Left ventricle myocardium inferior (tissue), 1 donor: Measurements from ENCODE around the gene CELF2. TPM values are rescaled to one million over a fixed set of nuclear protein-coding genes. Genes with fewer than 3 reads are reported as not detected.

Experiments used
- DNase-seq: peaks from one replicate; pipeline ENCODE4 v3.0.0-alpha.2; 2020
- H3K27ac ChIP-seq: fragments of 200-600 bp; replicated peaks from 2 replicates; pipeline ENCODE4 v1.8.0; 2021
- H3K27me3 ChIP-seq: fragments of 200-600 bp; 2 replicates; pipeline ENCODE4 v1.8.0; 2021; ENCODE audit warnings: low read depth
- H3K36me3 ChIP-seq: fragments of 200-600 bp; 2 replicates; pipeline ENCODE4 v1.8.0; 2021
- H3K4me1 ChIP-seq: fragments of 200-600 bp; 2 replicates; pipeline ENCODE4 v1.8.0; 2021
- H3K4me3 ChIP-seq: fragments of 200-600 bp; 2 replicates; pipeline ENCODE4 v1.8.0; 2021; ENCODE audit warnings: mild to moderate bottlenecking, moderate library complexity
- H3K9me3 ChIP-seq: fragments of 200-600 bp; replicated peaks from 2 replicates; pipeline ENCODE4 v1.8.0; 2021
- intact Hi-C: fragments of 100-400 bp; cut with micrococcal nuclease; formaldehyde crosslinking; loops from one replicate; pipeline ENCODE4 v1.11.0; 2022
- total RNA-seq: library from RNA; stranded (reverse); fragmentation: NEBNext Ultra II Directional; extraction: Animal tissue kit (Norgen Biotek cat#: 25700); gene quantifications from one replicate; pipeline ENCODE4 v1.2.1, GENCODE V29; 2021
- TF ChIP-seq, protein P1 (sequence below): fragments of 200-600 bp; IDR thresholded peaks from 2 replicates; pipeline ENCODE4 v1.8.0; 2021; ENCODE audit warnings: antibody characterized with exemption, mild to moderate bottlenecking, borderline replicate concordance
- donor health status: DM: no; HTN: yes; CAD: no; lungs with severe emphysema.

Gene CELF2
- total RNA-seq, 1 donor from 2014 or later = 74.9 TPM

GRCh38 chr10:11257440-11258090, 239.9 kb downstream of the CELF2 start:
- Histone ChIP-seq H3K36me3 (peaks cover 26% of the 10 kb centered on the region), H3K27ac (peak overlapping the region; percentile 34), H3K27me3 (no peaks in the 10 kb centered on the region), H3K4me1 (peaks cover 69% of the 10 kb centered on the region), H3K9me3 (no peaks in the 10 kb centered on the region), H3K4me3 (no peak overlapping the region)
- no peak for DNase-seq
- intact Hi-C loops = no loop called here
- TF ChIP-seq, protein P1, sequence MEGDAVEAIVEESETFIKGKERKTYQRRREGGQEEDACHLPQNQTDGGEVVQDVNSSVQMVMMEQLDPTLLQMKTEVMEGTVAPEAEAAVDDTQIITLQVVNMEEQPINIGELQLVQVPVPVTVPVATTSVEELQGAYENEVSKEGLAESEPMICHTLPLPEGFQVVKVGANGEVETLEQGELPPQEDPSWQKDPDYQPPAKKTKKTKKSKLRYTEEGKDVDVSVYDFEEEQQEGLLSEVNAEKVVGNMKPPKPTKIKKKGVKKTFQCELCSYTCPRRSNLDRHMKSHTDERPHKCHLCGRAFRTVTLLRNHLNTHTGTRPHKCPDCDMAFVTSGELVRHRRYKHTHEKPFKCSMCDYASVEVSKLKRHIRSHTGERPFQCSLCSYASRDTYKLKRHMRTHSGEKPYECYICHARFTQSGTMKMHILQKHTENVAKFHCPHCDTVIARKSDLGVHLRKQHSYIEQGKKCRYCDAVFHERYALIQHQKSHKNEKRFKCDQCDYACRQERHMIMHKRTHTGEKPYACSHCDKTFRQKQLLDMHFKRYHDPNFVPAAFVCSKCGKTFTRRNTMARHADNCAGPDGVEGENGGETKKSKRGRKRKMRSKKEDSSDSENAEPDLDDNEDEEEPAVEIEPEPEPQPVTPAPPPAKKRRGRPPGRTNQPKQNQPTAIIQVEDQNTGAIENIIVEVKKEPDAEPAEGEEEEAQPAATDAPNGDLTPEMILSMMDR = no peak

DNA sequence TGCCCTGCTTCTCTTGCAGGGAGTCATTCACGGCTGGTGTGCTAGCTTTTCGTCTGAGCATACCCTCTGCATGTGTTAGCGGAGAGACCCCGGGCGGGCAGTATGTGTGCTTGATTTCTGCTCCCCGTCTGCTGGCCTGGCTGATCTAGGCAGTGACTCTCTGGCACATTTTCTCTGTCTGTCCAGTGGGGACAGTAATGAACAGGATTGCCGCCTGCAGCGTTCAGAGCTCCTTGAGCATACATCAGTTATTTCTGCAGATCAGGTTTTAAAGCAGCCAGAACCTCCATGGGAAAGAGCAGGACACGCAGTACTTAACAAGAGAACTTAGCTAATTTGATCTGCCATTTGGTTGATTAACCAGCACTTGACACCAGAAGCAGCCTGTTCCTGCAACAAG, 242.5 kb downstream of the CELF2 start:
- H3K27me3 ChIP-seq = no peaks in the 10 kb centered on the region
- DNase-seq = no peak
- TF ChIP-seq, protein P1 = peak; percentile 23
- intact Hi-C loops = no loop called here
- H3K36me3 ChIP-seq = peaks cover 26% of the 10 kb centered on the region
- H3K4me3 ChIP-seq = no peak overlapping the region
- H3K4me1 ChIP-seq = peaks cover 85% of the 10 kb centered on the region
- no peaks in the 10 kb centered on the region for H3K9me3 ChIP-seq
- H3K27ac ChIP-seq = peak overlapping the region; percentile 84

DNA sequence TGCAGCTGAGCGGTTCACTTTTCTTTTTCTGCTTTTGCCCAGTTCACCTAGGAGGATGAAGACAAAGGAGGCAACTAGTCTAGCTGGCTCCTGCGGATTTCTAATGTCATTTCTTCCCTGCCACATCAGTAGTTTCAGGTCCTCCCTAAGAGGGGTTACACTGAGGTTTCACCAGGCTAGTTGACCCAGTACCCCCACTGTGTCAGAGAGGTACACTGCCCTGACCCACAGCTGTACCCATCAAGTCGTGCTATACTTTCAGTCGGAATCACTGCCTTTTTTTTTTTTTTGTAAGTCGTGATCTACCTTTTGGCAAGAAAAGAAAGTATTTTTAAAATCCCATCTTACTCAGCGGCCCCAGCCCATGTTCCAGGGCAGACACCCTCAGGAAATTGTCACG, 243.5 kb downstream of the CELF2 start:
- H3K9me3 ChIP-seq = no peaks in the 10 kb centered on the region
- no peak overlapping the region for H3K4me3 ChIP-seq
- H3K36me3 ChIP-seq = peaks cover 26% of the 10 kb centered on the region
- peak overlapping the region; percentile 84 for H3K27ac ChIP-seq
- TF ChIP-seq, protein P1 = no peak
- intact Hi-C loops = no loop called here
- peaks cover 85% of the 10 kb centered on the region for H3K4me1 ChIP-seq
- H3K27me3 ChIP-seq = no peaks in the 10 kb centered on the region
- DNase-seq = no peak

- Histone ChIP-seq H3K4me1 (peaks cover 85% of the 10 kb centered on the region), H3K27me3 (no peaks in the 10 kb centered on the region), H3K4me3 (peak overlapping the region; percentile 26), H3K27ac (peak overlapping the region; percentile 84), H3K36me3 (peaks cover 29% of the 10 kb centered on the region), H3K9me3 (no peaks in the 10 kb centered on the region)
- TF ChIP-seq, protein P1 = no peak
- no peak for DNase-seq
- intact Hi-C loops = no loop called here
Observed at GRCh38 chr10:11261687-11262493, 244.2 kb downstream of the CELF2 start.

DNA sequence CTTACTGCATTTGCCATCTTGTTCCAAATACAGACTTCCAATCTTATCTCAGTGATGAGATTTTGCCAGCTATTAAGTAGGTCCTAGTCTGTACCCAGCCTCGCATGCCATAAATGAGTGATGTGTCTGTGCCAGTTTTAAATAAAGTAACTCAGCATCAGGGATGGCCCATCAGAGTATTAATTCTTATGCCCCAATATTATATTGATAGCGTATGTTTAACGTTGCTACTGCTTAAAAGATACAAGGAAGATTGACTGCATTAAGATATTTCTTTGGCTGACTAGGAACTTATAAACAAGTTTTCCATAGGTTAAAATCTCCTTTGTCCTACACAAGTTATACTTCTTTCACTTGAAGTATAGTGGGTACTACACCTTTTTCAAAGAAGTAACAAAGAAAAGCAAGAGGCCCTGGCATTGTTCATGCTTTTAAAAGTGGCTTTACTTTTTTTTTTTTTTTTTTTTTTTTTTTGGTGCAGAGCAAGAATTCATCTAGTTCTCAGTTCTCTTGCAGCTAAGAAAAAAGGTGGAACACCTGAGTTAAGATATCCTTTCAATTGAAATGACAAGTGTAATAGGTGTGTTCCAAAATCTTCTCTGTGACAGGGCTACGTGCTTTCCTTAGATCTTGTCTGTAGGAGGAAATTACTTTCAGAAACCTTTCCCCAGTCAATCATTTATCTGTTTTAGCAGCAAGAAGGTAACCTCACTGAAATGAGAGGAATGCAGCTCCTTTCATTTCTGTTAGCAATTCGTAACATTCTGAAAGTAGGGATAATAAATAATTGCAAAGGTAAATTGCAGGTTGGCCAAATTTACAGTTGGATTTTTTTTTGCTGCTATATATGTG, 245.0 kb downstream of the CELF2 start:
- no peaks in the 10 kb centered on the region for H3K9me3 ChIP-seq
- H3K27ac ChIP-seq = peak overlapping the region; percentile 84
- DNase-seq = no peak
- TF ChIP-seq, protein P1 = no peak
- H3K4me1 ChIP-seq = peaks cover 80% of the 10 kb centered on the region
- H3K27me3 ChIP-seq = no peaks in the 10 kb centered on the region
- peaks cover 36% of the 10 kb centered on the region for H3K36me3 ChIP-seq
- H3K4me3 ChIP-seq = peak overlapping the region; percentile 26
- intact Hi-C loops = no loop called here
